Measurements from ENCODE around the gene JDP2. TPM values are rescaled to one million over a fixed set of nuclear protein-coding genes. Genes with fewer than 3 reads are reported as not detected.

JDP2 gene
- total RNA-seq, 4 donors from 2014 or later: 82.3 to 147 (median 106) TPM

DNA sequence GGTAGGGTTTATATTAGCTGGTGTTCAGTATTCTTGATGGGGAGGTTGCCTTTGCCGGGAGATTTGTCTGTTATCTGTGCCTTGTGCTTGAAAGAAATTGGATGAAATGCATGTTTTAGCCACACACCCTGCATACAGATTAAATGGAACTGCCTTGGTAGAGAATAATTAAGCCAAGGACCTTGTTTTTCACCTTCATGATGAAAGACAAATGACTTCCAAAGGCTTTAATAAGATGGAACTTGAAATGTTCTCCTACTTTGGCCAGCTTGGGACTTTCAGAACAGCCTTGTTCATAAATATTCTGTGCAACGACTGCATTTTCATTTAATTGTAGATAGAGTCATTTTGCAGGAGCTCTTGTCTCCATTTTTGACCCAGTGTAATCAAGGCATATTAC, 21.2 kb downstream of the JDP2 start:
- H3K36me3 ChIP-seq: peaks cover 0 to 13% (median 0%) of the 10 kb centered on the region in 3 donors
- peak overlapping the region in 1 of 4 donors; percentile 82 for H3K27ac ChIP-seq
- 18 to 35% methylated on average over 2 of the region's 2 CpGs for WGBS, 2 donors
- TF ChIP-seq, protein P1, sequence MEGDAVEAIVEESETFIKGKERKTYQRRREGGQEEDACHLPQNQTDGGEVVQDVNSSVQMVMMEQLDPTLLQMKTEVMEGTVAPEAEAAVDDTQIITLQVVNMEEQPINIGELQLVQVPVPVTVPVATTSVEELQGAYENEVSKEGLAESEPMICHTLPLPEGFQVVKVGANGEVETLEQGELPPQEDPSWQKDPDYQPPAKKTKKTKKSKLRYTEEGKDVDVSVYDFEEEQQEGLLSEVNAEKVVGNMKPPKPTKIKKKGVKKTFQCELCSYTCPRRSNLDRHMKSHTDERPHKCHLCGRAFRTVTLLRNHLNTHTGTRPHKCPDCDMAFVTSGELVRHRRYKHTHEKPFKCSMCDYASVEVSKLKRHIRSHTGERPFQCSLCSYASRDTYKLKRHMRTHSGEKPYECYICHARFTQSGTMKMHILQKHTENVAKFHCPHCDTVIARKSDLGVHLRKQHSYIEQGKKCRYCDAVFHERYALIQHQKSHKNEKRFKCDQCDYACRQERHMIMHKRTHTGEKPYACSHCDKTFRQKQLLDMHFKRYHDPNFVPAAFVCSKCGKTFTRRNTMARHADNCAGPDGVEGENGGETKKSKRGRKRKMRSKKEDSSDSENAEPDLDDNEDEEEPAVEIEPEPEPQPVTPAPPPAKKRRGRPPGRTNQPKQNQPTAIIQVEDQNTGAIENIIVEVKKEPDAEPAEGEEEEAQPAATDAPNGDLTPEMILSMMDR (IDR thresholded peaks at IDR 0.05): no peak
- TF ChIP-seq EP300 (IDR thresholded peaks at IDR 0.05) (no peak), POLR2A (IDR thresholded peaks at IDR 0.05) (no peak)
- H3K27me3 ChIP-seq: no peaks in the 10 kb centered on the region
- H3K4me1 ChIP-seq: peaks cover 0 to 97% (median 57%) of the 10 kb centered on the region in 4 donors
- H3K4me3 ChIP-seq: no peak overlapping the region
- DNase-seq (ENCODE audit: low spot score in 2 of 2): no peak
- H3K9me3 ChIP-seq: no peaks in the 10 kb centered on the region

DNA sequence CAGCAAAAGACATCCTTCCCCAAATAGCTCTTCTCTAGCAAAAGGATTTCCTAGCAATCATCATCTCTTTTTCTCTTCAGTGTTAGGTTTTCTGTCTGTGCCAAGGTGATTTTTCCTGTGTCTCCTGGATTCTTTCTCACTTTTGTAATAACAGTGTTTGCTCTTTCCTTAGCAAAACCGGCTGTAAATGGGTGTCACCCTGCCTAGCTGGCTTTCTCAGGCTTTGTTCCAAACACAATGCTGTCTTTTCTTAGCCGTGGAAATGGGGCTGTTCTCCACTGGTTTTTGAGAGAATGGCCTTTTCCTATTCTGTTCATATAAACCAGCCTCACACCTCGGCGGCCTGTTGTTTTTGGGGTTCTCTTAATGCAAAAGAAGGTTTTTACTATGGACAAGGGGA, 21.9 kb downstream of the JDP2 start:
- TF ChIP-seq EP300 (IDR thresholded peaks at IDR 0.05) (no peak), POLR2A (IDR thresholded peaks at IDR 0.05) (no peak)
- TF ChIP-seq, protein P1 (IDR thresholded peaks at IDR 0.05): no peak
- H3K4me3 ChIP-seq: no peak overlapping the region
- WGBS, 2 donors: 16 to 19% methylated on average over 4 of the region's 4 CpGs
- peak overlapping the region in 3 of 4 donors; percentile 43 to 82 (median 64) for H3K27ac ChIP-seq
- peaks cover 0 to 8% (median 0%) of the 10 kb centered on the region in 3 donors for H3K36me3 ChIP-seq
- no peaks in the 10 kb centered on the region for H3K27me3 ChIP-seq
- H3K9me3 ChIP-seq: no peaks in the 10 kb centered on the region
- peaks cover 0 to 98% (median 62%) of the 10 kb centered on the region in 4 donors for H3K4me1 ChIP-seq
- no peak for DNase-seq (ENCODE audit: low spot score in 2 of 2)

DNA sequence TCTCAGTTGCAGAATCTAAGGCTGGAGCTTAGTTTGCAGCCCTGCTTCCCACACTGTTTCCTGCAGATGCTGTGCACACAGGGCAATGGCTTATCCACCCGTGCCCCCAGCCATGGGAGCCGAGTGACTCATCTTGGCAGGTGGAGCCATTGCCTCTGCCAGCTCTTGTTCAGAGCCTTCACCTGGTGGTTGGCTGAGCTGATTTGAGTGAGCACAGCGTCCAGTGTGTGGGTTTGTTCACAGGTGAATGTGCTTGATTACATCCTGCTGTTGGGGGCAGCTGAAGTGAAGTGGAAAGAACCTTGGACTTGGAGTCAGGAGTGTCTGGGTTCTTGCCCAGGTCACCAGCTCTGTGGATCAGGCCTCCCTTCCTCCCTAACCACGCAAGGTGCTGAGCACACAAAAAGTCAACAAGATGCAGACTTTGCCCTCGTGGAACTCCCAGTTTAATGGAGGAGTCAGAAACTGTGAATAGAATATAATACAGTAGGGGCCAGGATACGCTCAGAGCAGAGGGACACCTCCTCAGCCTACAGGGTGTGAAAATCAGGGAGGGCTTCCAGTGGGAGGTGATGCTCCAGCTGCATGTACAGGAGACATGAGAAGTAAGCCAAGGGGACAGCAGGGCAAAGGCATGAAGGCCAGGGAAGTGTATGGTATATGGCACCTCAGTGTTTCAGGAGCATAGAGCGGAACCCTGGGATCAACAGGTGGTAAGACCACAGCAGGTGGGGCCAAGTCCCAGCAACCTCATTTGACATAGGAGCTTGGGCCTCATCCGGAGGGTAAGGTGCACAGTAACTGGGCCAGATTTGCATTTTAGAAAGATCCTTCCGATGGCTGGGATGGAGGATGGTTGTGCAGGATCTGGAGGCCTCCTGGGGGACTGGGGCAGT, 22.8 kb downstream of the JDP2 start:
- Histone ChIP-seq H3K9me3 (no peaks in the 10 kb centered on the region), H3K27ac (peak overlapping the region in 3 of 4 donors; percentile 64 to 94 (median 82)), H3K4me1 (peaks cover 0 to 100% (median 71%) of the 10 kb centered on the region in 4 donors), H3K27me3 (no peaks in the 10 kb centered on the region), H3K4me3 (no peak overlapping the region), H3K36me3 (no peaks in the 10 kb centered on the region)
- no peak for DNase-seq (ENCODE audit: low spot score in 2 of 2)
- 60 to 74% methylated on average over 9 of the region's 9 CpGs for WGBS, 2 donors
- TF ChIP-seq EP300 (IDR thresholded peaks at IDR 0.05) (peak in 1 of 2 donors; percentile 11), POLR2A (IDR thresholded peaks at IDR 0.05) (no peak)

GRCh38 chr14:75452324-75452723, 24.5 kb downstream of the JDP2 start:
- peaks cover 0 to 100% (median 78%) of the 10 kb centered on the region in 4 donors for H3K4me1 ChIP-seq
- no peaks in the 10 kb centered on the region for H3K27me3 ChIP-seq
- no peaks in the 10 kb centered on the region for H3K36me3 ChIP-seq
- H3K4me3 ChIP-seq: no peak overlapping the region
- TF ChIP-seq EP300 (IDR thresholded peaks at IDR 0.05) (no peak), POLR2A (IDR thresholded peaks at IDR 0.05) (no peak)
- TF ChIP-seq, protein P1 (IDR thresholded peaks at IDR 0.05): no peak
- no peak for DNase-seq (ENCODE audit: low spot score in 2 of 2)
- no peaks in the 10 kb centered on the region for H3K9me3 ChIP-seq
- H3K27ac ChIP-seq: peak overlapping the region; percentile 71 to 94 (median 76)
- 16 to 30% methylated on average over 4 of the region's 4 CpGs for WGBS, 2 donors

DNA sequence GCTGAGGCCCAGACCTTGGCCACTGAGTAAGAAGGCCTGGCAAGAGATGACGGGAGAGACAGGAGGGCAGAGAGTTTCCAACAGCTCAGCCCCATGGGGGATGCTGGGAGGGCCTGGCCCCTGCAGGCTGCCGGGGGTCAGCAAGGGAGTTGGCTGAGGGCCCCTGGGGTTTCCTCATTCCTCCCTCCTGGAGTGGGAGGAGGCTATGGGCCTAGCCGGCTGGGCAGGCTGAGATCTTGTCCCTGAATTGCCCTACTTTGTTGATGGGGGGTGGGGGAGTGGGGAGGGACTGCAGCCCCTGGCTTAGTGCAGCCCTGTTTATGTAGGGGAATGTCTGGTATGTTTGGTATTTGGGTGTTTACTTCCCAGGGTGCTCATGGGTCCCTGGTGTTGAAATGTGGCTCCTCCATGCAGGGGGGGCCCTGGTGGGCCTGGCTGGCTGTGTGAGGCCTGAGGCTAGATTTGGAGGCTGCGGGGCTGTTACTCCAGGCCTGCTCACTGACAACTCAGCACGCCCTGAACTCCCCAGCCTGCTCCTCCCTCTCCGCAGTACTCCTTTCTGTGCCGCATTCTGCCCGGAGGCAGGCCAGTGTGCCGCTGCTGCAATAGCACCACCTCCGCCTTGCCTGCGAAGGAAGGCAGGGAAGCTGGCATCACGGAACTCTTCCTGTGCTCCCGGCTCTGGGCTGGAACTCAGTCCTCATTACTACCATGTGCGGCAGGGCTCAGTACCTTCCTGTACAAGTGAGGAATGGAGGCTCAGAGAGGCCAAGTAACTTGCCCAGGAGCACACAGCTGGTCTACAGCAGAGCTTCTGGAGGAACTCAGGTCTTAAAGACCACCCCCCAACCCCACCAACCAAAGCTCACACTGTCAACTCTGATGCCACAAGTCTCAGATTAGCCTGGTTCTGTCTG, 25.3 kb downstream of the JDP2 start:
- Histone ChIP-seq H3K27ac (peak overlapping the region; percentile 71 to 94 (median 76)), H3K4me1 (peaks cover 0 to 96% (median 77%) of the 10 kb centered on the region in 4 donors), H3K36me3 (no peaks in the 10 kb centered on the region), H3K4me3 (no peak overlapping the region), H3K27me3 (no peaks in the 10 kb centered on the region), H3K9me3 (no peaks in the 10 kb centered on the region)
- TF ChIP-seq POLR2A (IDR thresholded peaks at IDR 0.05): no peak
- TF ChIP-seq EP300 (IDR thresholded peaks at IDR 0.05): peak in 1 of 2 donors; percentile 88
- WGBS, 2 donors: 26 to 30% methylated on average over 9 to 12 of the region's 14 CpGs
- peak; percentile 39 to 40 for DNase-seq (ENCODE audit: low spot score in 2 of 2)
